Germinal center (tissue), 1 donor: Measurements from ENCODE around the gene PLEKHM2.

Experiments
- DNase-seq: peaks from one replicate; pipeline ENCODE4 v3.0.0; 2012; ENCODE audit warnings: mixed read lengths, low spot score

PLEKHM2 gene

DNA sequence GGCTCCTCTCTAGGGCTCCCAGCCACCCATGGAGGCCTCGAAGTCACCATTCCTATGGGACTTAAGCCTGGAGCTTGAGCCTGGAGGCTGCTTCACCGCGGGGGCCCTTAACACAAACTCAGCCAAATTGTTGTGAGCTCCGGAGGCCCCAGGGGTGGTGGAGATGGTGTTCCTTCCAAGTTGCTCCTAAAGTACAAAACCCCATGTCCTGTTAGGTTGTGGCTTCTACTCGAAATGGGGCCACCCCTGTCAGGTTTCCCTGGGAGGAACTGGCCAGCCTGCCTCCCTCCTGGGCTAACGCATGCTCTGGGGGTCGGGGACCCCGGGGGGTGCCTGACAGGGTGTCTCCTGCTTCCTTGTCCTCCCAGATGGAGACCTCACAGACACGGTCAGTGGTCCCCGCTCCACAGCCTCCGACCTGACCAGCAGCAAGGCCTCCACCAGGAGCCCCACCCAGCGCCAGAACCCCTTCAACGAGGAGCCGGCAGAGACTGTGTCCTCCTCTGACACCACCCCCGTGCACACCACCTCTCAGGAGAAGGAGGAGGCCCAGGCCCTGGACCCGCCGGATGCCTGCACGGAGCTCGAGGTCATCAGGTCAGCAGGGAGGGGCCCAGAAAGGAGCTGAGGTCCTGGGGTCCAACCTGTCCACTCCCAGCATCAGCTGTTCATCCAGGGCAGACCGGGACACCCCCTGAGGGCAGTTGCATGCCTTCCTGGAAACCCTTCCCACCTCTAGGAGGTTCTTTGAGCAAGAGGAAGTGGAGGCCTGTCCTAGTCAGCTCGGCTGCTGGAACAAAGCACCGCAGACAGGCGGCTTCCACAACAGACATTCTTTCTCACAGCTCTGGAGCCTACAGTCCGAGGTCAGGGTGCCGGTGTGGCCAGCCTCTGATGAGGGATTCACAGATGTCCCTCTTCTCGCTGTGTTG, 41.1 kb downstream of the PLEKHM2 start:
- DNase-seq: no peak

DNA sequence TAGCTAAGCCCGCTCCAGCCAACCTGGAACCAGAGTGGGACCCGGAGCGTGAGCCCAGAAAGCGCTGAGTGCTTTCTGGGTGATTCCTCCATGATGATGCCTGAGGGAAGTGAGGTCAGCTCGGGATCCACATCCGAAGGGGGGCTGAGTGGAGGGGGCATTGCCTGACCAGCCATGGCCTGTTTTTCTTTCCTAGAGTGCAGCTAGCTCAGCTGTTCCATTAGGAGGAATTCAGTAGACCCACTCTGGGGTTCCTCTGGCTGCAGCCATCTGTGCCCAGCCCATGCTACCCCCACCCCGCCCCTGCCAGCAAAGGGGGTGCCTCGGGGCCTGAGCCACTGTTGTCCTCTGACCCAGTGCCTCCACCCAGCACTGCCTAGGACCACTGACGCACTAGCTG, 42.4 kb downstream of the PLEKHM2 start:
- DNase-seq: no peak

DNA sequence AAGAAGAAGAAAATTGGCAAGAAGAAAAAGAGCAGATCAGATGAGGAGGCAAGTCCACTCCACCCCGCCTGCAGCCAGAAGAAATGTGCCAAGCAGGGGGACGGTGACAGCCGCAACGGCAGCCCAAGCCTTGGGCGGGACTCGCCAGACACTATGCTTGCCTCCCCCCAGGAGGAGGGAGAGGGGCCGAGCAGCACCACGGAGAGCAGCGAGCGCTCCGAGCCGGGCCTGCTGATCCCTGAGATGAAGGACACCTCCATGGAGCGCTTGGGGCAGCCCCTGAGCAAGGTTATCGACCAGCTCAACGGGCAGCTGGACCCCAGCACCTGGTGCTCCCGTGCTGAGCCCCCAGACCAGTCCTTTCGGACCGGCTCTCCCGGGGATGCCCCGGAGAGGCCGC, 42.9 kb downstream of the PLEKHM2 start:
- no peak for DNase-seq

DNA sequence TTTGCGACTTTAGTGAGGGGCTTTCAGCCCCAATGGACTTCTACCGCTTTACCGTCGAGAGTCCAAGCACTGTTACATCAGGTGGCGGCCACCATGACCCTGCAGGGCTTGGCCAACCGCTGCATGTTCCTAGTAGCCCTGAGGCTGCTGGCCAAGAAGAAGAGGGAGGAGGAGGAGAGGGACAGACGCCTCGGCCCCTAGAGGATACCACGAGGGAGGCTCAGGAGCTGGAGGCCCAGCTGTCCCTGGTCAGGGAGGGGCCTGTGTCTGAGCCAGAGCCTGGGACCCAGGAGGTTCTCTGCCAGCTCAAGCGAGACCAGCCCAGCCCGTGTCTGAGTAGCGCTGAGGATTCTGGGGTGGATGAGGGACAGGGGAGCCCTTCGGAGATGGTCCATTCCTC, 43.3 kb downstream of the PLEKHM2 start:
- no peak for DNase-seq

DNA sequence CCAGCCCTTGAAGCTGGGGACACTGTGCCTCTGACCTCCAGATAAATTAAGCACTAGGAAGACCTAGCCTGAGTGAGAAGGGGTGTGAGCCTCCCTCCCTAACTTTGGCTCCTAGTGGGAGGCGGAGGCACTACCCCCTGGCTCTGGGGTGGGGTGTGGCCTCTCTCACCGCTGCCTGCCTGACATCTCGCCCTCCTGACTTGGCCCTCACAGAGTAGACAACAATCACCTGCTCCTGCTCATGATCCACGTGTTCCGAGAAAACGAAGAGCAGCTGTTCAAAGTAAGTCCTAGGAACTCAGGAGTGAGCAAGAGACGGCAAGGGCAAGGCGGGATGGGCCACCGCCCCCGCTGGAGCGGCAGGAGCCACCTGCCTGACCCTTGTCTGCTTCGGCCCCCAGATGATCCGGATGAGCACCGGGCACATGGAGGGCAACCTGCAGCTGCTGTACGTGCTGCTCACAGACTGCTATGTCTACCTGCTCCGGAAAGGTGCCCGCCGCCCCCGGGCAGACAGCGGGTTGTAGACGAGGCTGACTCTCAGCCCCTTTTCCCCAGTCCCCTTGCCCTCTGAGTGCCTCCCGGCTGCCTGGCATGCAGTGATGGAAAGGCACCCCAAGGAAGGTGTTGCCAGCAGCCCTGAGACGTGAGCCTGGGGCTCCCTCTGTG, 43.9 kb downstream of the PLEKHM2 start:
- no peak for DNase-seq

DNA sequence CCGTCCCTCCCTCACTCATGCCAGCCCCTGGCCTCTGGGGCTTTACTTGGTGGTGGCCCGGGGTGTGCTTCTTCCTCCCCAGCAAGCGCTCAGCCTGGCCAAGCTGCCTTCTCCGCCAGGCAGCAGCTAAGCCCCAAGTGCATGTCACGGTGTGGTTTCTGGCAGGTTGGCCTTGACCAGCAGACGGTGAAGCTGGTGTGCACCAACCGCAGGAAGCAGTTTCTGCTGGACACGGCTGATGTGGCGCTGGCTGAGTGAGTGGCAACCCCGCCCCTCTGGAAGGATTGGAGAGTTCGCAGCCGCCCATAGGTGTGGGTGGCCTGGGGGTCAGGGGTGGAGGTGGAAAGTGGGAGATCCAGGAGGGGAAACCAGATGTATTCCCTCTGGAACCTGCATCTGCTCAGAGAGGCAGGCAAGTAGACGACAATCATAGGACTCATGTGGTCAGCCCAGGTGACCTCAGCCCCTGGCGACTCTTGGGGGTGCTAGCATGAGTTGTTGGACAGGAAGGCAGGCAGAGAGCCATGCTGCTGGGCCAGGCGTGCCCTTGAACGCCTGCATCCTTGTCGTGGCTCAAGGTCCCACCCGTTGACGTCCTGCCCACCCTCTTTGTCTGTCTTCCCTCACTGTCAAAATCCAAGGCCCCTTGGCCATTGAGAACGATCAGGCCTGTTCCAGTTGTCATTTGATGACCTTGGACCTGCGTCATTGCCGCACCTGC, 45.0 kb downstream of the PLEKHM2 start:
- DNase-seq: no peak

DNA sequence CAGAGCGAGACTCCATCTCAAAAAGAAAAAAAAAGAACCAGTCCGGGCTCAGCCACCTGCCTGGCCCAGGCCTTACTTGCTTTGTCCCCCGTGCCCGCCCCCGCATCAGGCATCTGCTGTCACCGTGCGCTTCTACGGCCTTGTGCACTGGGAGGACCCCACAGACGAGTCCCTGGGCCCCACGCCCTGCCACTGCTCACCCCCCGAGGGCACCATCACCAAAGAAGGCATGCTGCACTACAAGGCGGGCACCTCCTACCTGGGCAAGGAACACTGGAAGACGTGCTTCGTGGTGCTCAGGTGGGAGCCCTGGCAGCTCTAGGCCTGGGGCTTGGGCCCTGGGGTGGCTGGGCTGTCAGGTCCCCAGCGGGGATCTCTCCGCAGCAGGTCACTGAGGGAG, 46.3 kb downstream of the PLEKHM2 start:
- DNase-seq: no peak

DNA sequence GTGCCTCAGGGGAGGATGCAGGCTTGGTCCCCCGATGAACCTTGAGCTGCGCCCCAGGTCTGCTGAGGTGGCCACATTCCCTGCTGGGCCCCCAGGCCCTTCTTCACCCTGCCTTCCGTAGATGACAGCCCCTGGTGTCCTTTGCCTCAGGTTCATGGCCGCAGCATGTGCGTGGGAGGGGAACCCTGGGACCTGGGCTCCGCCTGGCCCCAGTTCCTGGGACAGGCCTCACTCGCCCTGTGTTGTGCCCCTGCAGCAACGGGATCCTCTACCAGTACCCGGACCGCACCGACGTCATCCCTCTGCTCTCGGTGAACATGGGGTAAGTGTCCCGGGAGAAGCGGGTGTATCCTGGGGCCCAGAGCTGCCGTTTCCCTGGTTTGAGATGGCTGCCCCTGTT, 46.8 kb downstream of the PLEKHM2 start:
- no peak for DNase-seq

DNA sequence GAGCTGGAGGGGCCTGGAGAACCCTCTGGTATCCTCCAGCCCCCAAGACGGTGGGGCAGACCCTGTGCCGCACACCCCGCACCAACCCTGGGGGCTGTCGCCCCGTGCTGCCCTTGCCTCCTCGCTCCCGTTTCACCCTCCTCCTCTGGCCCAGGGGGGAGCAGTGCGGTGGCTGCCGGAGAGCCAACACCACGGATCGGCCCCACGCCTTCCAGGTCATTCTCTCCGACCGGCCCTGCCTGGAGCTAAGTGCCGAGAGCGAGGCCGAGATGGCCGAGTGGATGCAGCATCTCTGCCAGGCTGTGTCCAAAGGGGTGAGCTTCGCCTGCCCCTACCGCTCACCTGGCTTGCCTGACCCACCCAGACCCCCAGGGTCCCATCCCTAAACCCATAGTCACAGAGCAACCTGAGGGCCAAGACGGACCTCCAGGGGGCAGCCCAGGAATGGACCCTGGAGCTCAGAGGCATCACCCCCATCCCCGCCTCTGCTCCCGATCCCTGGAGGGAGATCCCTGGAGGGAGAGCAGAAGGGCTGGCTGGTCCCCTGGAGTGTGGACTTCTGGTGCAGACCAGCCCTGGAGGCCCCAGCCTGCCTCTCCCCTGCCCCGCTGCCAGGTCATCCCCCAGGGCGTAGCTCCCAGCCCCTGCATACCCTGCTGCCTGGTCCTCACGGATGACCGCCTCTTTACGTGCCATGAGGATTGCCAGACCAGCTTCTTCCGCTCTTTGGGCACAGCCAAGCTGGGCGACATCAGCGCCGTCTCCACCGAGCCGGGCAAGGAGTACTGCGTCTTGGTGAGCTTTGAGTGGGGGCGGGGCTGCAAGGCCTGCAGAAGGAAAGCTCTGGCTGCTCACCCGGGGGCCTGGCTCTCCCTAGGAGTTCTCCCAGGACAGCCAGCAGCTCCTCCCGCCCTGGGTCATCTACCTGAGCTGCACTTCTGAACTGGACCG, 47.9 kb downstream of the PLEKHM2 start:
- no peak for DNase-seq

DNA sequence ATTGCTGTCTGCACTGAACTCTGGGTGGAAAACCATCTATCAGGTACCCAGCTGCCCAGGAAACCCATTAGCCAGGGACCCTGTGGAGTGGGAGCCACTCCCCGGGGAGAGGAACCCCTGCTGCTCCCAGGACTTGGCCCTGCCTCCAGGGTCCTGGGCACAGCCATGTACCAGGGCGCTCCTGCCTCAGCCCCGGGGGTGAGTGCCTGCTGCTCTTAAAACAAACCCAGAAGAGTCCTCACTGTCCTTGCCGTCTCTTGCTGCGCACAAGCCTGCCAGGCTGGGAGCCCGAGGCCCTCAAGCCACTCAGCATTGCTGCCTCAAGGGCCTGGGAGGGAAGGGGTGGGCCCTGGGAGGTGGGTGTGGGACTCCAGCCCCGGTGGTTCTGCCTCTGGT, 48.6 kb downstream of the PLEKHM2 start:
- no peak for DNase-seq

DNA sequence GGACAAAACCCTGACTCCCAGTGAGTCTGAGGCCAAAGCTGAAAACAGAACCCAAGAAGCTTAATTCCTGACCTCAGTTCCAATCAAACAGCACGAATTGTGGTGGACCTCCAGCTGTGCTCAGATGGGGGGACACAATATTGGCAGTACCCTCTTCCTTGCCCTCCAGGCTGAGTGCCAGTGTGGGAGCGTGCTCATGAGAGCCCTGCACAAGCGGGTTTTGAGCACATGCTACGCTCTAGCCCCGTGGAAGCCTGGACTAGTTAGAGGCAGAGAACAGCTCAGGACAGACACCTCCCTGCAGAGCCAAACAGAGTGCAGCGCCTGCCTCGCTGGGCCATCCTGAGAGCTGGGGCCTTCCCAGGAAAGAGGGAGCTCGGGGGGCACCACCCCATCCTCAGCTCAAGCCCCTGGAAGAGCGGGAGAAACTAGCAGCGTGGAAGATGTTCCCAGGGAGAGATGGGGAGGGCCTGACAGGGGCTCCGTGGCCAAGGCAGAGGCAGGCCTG, 49.2 kb downstream of the PLEKHM2 start:
- DNase-seq: no peak

DNA sequence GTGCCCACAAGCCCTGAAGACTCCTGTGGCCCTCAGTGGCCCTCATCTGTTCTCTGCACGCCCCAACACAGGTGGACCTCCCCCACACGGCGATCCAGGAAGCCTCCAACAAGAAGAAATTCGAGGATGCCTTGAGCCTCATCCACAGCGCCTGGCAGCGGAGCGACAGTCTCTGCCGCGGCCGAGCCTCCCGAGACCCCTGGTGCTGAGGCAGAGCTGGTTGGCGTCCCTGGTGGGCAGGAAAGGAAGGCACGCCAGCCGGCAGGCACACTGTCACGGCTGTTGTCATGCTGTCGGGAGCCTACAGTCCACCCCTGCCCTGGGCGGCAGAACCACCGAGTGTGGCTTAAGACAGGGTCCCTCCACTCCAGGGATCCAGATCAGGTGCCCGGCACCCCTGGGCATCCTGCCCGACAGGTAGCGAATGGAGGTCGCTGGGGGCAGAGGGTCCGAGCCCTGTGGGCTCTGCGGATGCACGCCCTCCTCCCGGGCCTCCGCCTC, 49.7 kb downstream of the PLEKHM2 start:
- no peak for DNase-seq

DNA sequence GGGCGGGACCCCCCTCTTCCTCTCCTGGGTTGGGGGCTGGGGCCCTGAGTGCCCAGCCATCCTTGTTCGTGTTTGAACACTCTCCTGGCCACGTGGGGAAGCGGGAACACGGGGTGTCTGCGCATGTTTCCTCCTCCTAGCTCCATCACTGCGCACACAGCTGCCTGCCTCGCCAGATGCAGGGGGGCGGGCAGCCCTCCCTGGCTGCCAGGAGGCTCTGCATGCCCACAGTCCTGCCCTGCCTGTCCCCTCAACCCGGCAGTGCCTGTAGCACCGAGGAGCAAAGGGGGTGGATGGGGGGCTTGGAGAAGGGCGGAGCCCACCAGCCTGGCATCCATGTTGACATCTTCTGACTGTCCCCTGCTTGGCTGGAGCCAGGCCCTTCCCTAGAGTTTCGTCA, 50.2 kb downstream of the PLEKHM2 start:
- no peak for DNase-seq

DNA sequence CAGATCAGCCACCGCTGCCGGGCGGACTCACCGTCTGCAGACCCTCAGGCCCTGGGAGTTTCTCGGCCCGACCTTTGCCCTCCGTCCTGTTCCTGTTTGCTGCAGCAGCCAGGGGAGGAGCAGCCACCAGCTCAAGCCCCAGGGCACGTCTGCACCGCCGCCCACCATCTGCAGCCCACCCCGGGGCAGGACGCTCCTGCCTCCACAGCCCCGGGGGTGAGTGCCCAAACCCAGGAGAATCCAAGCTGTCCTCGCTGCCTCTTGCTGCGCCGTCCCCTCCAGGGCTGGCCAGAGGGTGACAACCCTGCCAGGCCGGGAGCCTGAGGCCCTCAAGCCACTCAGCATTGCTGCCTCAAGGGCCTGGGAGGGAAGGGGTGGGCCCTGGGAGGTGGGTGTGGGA, 50.8 kb downstream of the PLEKHM2 start:
- DNase-seq: no peak

DNA sequence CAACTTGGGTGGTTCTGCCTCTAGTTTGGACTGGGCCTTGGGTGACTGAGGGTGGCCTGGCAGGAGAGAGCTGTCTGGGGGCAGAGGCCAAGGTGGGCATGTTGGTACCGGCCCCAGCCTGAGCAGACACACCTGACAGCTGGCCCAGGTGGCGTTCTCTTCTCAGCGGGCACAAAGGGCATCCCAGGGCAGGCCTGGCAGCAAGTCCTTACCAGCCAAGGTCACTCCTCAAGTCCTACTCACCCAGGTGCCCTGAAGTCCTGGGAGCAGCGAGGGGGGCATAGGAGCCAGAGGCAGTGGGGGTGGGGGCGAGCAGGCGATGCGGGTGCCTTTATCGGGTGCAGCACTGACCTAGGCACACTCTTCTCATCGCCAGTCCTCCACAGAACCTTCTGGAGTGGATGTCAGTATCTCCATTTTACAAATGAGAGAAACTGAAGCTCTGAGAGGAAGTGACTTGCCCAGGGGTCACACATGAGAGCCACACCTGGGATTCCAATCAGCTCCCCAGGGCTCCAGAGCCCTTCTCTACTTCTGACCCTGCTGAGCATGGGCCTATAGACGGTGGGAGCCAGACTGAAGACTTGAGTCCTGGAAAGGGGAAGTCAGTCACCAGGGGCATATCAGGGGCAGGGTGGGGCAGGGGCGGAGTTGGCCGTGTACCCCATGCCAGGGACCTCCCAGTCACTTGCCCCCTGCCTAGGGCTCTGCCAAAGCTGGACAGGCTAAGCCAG, 51.4 kb downstream of the PLEKHM2 start:
- no peak for DNase-seq

DNA sequence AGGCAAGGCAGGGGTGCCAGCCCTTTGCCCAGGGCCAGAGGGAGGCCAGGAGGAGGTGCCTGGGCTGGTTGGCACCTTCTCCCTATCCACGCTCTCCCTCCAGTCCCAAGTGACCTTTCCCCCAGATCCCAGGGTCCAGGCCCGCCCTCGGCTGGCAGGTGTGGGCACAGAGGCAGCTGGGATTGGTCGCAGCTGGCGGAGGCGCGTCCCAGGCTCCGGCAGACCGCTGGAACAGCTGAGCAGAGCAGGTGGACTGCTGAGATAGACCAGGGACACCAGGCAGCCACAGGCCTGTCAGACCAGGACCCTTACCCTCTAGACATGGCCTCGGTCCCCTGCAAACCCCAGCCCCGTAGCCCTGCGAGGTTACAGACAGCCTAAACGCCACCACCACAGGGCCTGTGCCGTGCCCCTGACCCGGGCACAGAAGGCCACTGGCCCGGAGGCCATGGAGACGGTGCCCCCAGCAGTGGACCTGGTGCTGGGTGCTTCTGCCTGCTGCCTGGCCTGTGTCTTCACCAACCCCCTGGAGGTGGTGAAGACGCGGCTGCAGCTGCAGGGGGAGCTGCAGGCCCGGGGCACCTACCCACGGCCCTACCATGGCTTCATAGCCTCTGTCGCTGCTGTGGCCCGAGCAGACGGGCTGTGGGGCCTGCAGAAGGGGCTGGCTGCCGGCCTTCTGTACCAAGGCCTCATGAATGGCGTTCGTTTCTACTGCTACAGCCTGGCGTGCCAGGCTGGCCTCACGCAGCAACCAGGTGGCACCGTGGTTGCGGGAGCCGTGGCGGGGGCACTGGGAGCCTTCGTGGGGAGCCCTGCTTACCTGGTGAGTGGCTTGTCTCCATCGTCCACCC, 52.1 kb downstream of the PLEKHM2 start, which contains the start of gene SLC25A34:
TSS of gene SLC25A34 (plus strand) at position 221 of the 854 bp plus-strand sequence. CDS start at position 449, 228 bp downstream.
- no peak for DNase-seq

DNA sequence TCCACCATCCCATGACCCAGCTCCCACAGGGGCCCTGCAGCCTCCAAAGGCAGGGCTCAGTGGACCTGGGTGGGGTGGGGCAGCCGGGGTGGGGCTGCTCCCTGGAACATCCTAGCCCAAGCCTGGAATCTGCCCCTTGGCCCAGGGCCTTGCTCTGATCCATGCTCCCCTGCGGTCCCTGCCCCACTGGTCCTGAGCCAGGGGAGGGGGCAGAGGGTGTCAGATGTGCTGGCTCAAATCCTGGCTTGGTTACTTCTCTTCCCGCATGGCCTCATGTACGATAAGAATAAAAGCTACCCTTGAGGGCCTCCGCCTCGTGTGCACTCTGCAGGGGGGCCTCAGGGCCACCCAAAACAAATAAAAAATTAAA, 52.8 kb downstream of the PLEKHM2 start:
- DNase-seq: no peak

DNA sequence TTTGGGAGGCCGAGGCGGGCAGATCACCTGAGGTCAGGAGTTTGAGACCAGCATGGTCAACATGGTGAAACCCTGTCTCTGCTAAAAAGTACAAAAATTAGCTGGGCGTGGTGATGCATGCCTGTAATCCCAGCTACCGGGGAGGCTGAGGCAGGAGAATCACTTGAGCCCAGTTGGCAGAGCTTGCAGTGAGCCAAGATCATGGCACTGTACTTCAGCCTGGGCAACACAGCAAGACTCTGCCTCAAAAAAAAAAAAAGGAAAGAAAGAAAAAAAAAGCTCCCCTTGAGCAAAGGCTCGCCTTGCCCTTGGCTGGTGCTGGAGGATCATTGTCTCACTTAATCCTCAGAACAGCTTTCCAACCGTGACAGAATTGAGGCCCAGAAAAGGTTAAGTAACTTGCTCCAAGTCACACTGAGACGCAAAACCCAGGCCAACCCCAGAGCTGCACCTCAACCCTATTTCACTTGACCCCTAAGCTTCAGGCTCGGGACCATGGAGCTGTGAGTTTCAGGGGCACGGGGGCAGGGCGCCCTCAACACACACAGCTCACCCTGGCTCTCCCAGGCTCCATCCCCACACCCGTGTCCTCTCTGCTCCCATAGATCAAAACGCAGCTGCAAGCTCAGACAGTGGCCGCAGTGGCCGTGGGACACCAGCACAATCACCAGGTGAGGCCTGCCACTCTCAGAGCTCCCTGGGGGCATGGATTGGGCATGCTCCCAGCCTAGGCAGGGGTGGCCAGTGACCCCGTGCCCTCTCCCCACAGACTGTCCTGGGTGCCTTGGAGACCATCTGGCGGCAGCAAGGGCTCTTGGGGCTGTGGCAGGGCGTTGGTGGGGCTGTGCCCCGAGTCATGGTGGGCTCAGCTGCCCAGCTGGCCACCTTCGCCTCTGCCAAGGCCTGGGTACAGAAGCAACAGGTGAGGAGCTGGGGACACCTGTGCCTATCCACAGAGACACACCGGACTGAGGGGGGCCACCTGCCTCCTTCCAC, 53.5 kb downstream of the PLEKHM2 start:
- no peak for DNase-seq
